OCI-LY7 (cell line): ENCODE results near the gene SPATA22.
"Not testable (repeated sequence)": the region's sequence is repeated elsewhere in the genome, so short reads cannot be mapped to it uniquely, and the experiment has no call there.

Experiments
- CTCF ChIP-seq: fragments of 200-600 bp; sonication (generic); conservative IDR thresholded peaks from 2 replicates; pipeline ENCODE4 v1.5.1; 2014; ENCODE audit warnings: mild to moderate bottlenecking, antibody characterized with exemption, low read length, moderate library complexity, mixed read lengths
- EZH2phosphoT487 ChIP-seq: fragments of 200-600 bp; sonication (generic); IDR thresholded peaks from 2 replicates; pipeline ENCODE4 v1.6.1; 2018; ENCODE audit warnings: low read depth, borderline replicate concordance, mild to moderate bottlenecking, mixed run types, antibody characterized with exemption, low read length, moderate library complexity, mixed read lengths

DNA sequence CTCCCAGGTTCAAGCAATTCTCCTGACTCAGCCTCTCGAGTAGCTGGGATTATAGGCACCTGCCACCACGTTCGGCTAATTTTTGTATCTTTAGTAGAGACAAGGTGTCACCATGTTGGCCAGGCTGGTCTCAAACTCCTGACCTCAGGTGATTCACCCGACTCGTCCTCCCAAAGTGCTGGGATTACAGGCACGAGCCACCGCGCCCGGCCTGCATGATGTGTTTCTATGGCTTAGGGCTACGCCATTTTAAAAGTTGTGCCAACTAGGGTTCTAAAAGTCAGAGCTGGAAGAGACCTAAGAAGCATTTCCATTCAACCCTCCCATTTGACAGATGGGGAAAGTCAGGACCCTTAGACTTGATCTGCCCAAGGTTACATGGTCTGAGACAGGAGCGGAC, 42.5 kb upstream of the SPATA22 start:
- not testable (repeated sequence) for TF ChIP-seq CTCF, EZH2phosphoT487
